Measurements from ENCODE around the gene HS6ST1.
A peak's percentile ranks its signal among the peaks of the same experiment; 100 is the strongest.

GRCh38 chr2:128298846-128299507, 19.7 kb downstream of the HS6ST1 start:
- TF ChIP-seq CTCF (IDR thresholded peaks at IDR 0.05 in 8 of 11, conservative IDR thresholded peaks at IDR 0.05 in 3 of 11) (no peak), POLR2A (IDR thresholded peaks at IDR 0.05) (no peak), POLR2AphosphoS5 (IDR thresholded peaks at IDR 0.05) (peak in 1 of 3 donors; percentile 15)

Data from spleen (tissue), 7 donors.